HG03378 (cell line): Measurements from ENCODE around the gene GSTA2.
"Not testable (repeated sequence)": the region's sequence is repeated elsewhere in the genome, so short reads cannot be mapped to it uniquely, and the experiment has no call there.

ENCODE experiments used
- ATAC-seq: cut with Tn5 transposase; IDR thresholded peaks from one replicate; pipeline ENCODE4 v1.9.1; 2021; ENCODE audit warnings: mild to moderate bottlenecking, moderate library complexity; ENCODE audit not compliant: unreplicated experiment

Gene GSTA2

DNA sequence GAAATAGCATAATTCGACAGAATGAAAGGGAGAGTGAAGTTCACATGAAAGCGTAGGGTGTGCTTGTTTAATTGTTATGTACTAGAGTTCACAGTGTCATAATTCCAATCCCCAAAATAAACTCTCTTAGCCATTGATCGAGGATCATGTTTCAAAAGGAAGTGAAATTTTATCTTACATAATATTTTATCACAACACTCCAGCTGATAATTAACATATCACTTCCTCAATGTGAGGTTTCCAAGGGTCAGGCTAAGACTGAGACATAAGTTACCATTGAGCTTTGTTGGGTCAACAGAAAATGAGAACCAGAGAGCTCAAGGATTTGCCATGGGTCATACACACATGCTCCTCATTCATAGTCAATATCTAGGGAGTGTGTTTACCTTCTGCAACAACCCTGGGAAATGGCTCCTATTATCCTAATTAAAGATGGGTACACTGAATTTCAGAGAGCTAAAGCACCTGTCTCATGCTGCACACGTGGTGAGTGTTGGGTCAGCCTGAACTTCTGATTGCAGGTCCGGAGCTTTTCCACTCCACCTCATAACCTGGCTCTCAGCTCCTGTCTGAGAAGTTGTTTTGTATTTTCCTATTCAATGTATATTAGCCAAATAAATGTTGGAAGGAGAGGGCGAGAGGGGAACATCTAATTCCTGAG is 3.0 kb downstream of the GSTA2 start:
- no peak for ATAC-seq

DNA sequence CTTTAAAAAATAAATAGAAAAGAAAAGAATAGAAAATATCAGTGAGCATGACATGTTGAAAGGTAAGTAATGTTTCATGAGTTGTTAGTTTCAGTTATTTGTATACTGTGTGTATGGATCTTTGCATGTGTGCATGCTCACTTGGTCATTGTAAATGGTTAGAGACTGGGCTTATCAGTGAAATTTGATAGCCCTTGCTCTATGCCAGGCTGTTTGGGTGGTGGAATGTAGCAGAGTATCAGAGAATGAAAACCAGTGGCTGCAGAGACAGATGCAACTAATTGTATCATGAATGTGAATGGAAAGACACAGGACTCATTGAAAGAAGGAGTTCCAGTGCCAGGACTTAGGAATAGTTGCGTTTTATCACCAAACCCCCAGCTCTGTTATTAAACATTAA is 4.2 kb downstream of the GSTA2 start:
- ATAC-seq = no peak

- ATAC-seq = not testable (repeated sequence)
Measured at GRCh38 chr6:52757651-52758338, 5.5 kb downstream of the GSTA2 start.

DNA sequence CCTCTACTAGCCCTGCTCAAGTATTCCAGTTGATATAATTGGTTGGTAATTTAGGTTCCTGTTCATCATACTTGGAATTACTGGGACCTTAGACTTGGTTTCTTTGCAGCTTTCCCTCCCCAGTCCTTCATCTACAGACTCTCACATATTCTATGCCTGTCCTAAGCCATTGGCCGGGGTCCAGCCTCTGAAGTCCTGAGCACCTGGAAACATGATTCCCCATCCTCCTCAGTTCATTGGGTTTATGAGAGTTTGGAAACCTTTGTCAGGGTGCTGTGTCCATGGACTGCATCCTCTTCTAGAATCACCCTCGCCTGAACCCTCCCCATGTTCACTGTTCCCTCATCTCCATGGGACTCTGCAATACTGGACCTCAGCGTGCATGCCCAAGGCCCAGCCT is 8.8 kb downstream of the GSTA2 start:
- ATAC-seq = no peak

GRCh38 chr6:52753137-52753536 is 10.1 kb downstream of the GSTA2 start:
- not testable (repeated sequence) for ATAC-seq

- ATAC-seq = no peak
Measured at GRCh38 chr6:52752310-52752709, 11.0 kb downstream of the GSTA2 start.

DNA sequence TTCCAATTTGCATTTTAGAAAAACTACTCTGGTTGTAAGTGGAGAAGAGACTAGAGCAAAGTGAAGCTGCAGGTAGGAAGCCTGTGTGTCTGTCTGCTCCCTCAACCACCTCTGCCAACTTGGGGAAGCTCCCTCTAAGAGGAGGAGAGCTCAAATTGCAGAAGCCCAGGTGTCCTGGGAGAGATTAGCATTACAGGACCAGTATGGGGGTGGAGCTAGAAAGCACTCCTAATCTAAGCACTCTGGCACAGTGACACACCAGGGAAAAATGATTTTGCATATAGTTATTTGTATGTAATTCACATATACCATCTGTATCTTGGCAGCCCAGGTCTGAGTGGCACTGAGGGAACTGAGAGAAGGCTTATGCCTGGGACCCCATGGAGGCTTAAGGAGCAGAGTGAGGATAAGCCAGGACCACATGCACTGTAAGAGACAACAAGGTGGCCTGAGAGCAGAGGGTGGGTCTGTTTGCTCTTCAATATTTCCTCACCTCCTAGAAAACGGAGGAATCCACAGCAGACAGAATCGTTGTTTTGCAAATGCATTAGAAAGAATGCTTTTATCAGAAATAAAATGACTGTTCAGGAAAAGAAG is 13.6 kb downstream of the GSTA2 start:
- no peak for ATAC-seq

DNA sequence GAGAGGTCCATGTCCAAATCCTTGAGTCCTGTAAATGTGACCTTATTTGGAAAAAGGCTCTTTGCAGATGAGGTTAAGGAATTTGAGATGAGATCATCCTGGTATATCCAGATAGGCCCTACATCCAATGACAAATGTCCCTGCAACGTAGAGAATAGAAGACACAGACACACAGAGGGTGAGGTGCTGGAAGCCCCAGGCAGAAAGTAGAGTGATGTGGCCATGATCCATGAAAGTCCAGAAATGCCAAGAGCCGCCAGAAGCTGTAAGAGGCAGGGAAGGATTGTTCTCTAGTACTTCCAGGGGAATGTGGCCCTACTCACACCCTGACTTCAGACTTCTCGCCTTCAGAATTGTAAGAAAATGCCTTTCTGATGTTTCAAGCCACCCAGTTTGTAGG is 16.0 kb downstream of the GSTA2 start:
- not testable (repeated sequence) for ATAC-seq

DNA sequence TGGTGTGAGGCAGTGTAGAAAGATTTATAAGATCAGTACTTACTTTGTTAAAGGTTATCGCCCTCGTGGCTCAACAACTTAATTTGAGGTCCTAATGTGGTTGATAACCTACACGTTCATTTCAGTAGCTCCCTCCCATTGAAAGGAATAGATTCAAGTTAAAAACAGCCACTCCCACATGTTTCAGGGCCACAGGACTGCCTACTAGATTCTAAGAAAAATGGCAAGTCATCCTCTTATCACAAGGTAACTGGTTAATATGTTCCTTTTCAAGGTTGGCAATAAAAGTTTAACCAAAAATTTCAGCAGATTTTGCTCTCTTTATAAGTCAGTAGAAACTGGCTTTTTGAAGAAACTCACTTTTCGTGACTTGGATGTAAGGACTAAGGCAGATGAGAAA is 17.1 kb downstream of the GSTA2 start:
- no peak for ATAC-seq

- no peak for ATAC-seq
Measured at GRCh38 chr6:52745764-52746201, 17.5 kb downstream of the GSTA2 start.

- ATAC-seq = no peak
Measured at GRCh38 chr6:52741872-52742271, 21.4 kb downstream of the GSTA2 start.

- no peak for ATAC-seq
Measured at GRCh38 chr6:52739627-52740026, 23.6 kb downstream of the GSTA2 start.

GRCh38 chr6:52739134-52739533 is 24.1 kb downstream of the GSTA2 start:
- no peak for ATAC-seq

GRCh38 chr6:52736145-52736544 is 27.1 kb downstream of the GSTA2 start:
- ATAC-seq = no peak

DNA sequence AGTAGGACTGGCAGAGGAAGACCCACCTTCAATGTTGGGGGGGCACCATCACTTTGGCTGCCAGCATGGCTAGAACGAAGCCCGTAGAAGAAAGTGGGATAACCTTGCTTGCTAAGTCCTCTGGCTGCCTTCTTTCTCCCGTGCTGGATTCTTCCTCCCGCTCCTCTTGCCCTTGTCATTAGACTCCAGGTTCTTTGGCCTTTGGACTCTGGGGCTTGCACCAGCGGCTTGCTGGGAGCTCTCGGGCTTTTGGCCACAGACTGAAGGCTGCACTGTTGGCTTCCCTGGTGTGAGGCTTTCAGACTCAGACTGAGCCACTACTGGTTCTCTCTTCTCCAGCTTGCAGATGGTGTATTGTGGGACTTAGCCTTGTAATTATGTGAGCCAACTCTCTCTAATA is 28.2 kb downstream of the GSTA2 start:
- ATAC-seq = no peak

DNA sequence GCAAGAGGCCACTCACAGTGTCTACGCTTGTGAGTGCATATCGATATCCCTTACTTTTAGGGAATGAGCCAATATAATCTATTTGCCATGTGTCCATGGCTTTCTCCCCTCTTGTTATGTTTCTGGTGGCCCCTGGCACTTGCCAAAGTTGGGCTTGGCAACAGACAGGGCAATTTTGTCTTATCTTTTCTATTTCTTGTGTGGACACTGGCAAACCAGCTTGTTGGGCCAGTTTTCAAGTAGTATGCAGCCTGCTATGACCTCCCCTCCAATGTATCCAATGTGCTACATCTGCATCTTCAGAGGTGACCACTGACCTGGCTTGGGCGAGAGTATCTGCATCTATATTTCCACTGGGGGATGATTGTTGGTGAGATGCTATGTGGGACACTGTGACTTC is 29.2 kb downstream of the GSTA2 start:
- no peak for ATAC-seq

GRCh38 chr6:52733172-52733571 is 30.1 kb downstream of the GSTA2 start:
- no peak for ATAC-seq

- no peak for ATAC-seq
Measured at GRCh38 chr6:52731719-52732118, 31.6 kb downstream of the GSTA2 start.

- ATAC-seq = no peak
Measured at GRCh38 chr6:52729576-52729975, 33.7 kb downstream of the GSTA2 start.

- ATAC-seq = no peak
Measured at GRCh38 chr6:52728394-52728793, 34.9 kb downstream of the GSTA2 start.

DNA sequence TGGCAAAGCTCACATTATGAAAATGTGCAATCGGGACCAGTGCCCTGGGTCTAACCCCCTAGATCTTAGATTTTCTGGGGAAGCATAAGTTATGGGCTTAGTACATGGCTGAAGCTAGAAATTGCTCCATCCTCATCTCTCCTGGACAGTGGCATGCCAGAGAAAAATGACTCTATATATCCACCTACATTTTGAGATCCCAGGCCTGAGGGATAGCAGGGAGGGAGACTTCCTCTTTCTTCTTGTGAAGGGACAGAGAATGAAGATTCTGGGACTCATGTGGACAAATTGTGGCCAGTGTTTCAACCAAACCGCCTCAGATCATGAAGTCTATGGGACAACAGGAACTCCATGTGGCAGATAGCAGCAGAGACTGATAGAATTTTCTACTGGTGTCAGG is 35.4 kb downstream of the GSTA2 start:
- ATAC-seq = no peak
